Loucy (cell line): Measurements from ENCODE around the gene ASTN2.

Source experiments
- EZH2phosphoT487 ChIP-seq: fragments of 200-600 bp; IDR thresholded peaks from 2 replicates; pipeline ENCODE4 v1.6.1; 2018; ENCODE audit warnings: antibody characterized with exemption, mild to moderate bottlenecking, moderate library complexity, borderline replicate concordance
- TF ChIP-seq, protein P1 (sequence below): fragments of 200-600 bp; sonication (generic); conservative IDR thresholded peaks from 2 replicates; pipeline ENCODE4 v1.5.1; 2014; ENCODE audit warnings: mild to moderate bottlenecking, antibody characterized with exemption, low read length

DNA sequence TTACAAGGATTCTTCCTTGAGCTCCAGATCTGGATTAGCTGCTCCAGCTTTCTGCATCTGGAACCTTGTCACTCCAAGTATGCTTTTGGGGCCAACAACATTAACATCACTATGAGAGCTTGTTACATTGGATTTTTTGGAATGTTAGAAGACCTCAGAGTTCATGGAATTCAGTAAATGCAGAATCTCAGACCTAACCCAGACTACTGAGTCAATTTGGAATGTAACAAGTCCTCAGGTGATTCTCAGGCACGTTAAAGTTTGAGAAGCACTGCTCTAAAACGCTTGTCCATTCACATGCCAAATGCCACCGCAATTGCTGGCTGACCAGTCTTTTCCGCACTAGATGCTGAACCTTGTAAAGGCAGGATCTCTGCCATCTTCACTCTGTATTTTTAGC is 979.2 kb downstream of the ASTN2 start:
- TF ChIP-seq, protein P1, sequence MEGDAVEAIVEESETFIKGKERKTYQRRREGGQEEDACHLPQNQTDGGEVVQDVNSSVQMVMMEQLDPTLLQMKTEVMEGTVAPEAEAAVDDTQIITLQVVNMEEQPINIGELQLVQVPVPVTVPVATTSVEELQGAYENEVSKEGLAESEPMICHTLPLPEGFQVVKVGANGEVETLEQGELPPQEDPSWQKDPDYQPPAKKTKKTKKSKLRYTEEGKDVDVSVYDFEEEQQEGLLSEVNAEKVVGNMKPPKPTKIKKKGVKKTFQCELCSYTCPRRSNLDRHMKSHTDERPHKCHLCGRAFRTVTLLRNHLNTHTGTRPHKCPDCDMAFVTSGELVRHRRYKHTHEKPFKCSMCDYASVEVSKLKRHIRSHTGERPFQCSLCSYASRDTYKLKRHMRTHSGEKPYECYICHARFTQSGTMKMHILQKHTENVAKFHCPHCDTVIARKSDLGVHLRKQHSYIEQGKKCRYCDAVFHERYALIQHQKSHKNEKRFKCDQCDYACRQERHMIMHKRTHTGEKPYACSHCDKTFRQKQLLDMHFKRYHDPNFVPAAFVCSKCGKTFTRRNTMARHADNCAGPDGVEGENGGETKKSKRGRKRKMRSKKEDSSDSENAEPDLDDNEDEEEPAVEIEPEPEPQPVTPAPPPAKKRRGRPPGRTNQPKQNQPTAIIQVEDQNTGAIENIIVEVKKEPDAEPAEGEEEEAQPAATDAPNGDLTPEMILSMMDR = no peak
- TF ChIP-seq EZH2phosphoT487 = no peak
